Keratinocyte (primary cell): Measurements from ENCODE around the gene EXOC3L1. TPM values are rescaled to one million over a fixed set of nuclear protein-coding genes. Genes with fewer than 3 reads are reported as not detected.

Experiments
- DNase-seq: peaks from one replicate; pipeline ENCODE4 v3.0.0-alpha.2; 2011; ENCODE audit warnings: low read depth, missing footprints, low spot score
- FAIRE-seq: peaks from 2 replicates; lab custom pipeline; 2011; peaks lifted over from hg19 to GRCh38; lab: Jason Lieb, UNC
- H2AFZ ChIP-seq: 2 replicates; pipeline ENCODE4 v1.6.0; 2012; ENCODE audit warnings: low read length, control low read depth, inconsistent platforms; ENCODE audit not compliant: control insufficient read depth
- H3K27ac ChIP-seq: 2 replicates; pipeline ENCODE4 v1.5.1; 2011; ENCODE audit warnings: low read length; ENCODE audit not compliant: control insufficient read depth, insufficient read depth
- H3K27me3 ChIP-seq: 3 replicates; pipeline ENCODE4 v1.6.0; 2011; ENCODE audit warnings: low read length; ENCODE audit not compliant: control insufficient read depth, insufficient read depth; ENCODE audit errors: extremely low read depth
- H3K36me3 ChIP-seq, 2 experiments: 2 replicates in 1 of 2; 3 replicates in 1 of 2; pipeline ENCODE4 v1.5.1; 2011; ENCODE audit warnings: low read length in 2 of 2, mild to moderate bottlenecking in 1 of 2; ENCODE audit not compliant: control insufficient read depth in 2 of 2, insufficient read depth in 2 of 2; ENCODE audit errors: extremely low read depth in 1 of 2
- H3K4me1 ChIP-seq: 3 replicates; pipeline ENCODE4 v1.5.1; 2011; ENCODE audit warnings: low read length; ENCODE audit not compliant: control insufficient read depth, insufficient read depth; ENCODE audit errors: extremely low read depth
- H3K4me2 ChIP-seq: 3 replicates; pipeline ENCODE4 v1.6.0; 2011; ENCODE audit warnings: low read depth, low read length; ENCODE audit not compliant: control insufficient read depth, insufficient read depth; ENCODE audit errors: extremely low read depth
- H3K4me3 ChIP-seq, 3 experiments: fragments of 200-600 bp in 1 of 3; sonication (generic) in 1 of 3; 2 replicates in 2 of 3; 3 replicates in 1 of 3; pipeline ENCODE4 v1.5.1; 2011 to 2016; ENCODE audit warnings: low read length in 3 of 3, mild to moderate bottlenecking in 3 of 3, control low read depth in 2 of 3, inconsistent platforms in 1 of 3, low read depth in 1 of 3, mixed read lengths in 1 of 3, mixed run types in 1 of 3, moderate library complexity in 1 of 3; ENCODE audit not compliant: control insufficient read depth in 2 of 3, insufficient read depth in 2 of 3; ENCODE audit errors: extremely low read depth in 1 of 3
- H3K79me2 ChIP-seq: 2 replicates; pipeline ENCODE4 v1.6.0; 2012; ENCODE audit warnings: low read length; ENCODE audit not compliant: control insufficient read depth, insufficient read depth
- H3K9ac ChIP-seq: 3 replicates; pipeline ENCODE4 v1.6.0; 2011; ENCODE audit warnings: low read length; ENCODE audit not compliant: control insufficient read depth, insufficient read depth; ENCODE audit errors: extremely low read depth
- H3K9me1 ChIP-seq: 3 replicates; pipeline ENCODE4 v1.6.0; 2011; ENCODE audit warnings: low read length; ENCODE audit not compliant: control insufficient read depth, insufficient read depth; ENCODE audit errors: extremely low read depth
- H3K9me3 ChIP-seq: 2 replicates; pipeline ENCODE4 v1.5.1; 2012; ENCODE audit warnings: low read depth, low read length; ENCODE audit not compliant: control insufficient read depth
- H4K20me1 ChIP-seq: 3 replicates; pipeline ENCODE4 v1.6.0; 2011; ENCODE audit warnings: low read length; ENCODE audit not compliant: control insufficient read depth, insufficient read depth; ENCODE audit errors: extremely low read depth
- CTCF ChIP-seq, 3 experiments: IDR thresholded peaks in 1 of 3; conservative IDR thresholded peaks in 1 of 3; optimal IDR thresholded peaks in 1 of 3; 2 replicates in 2 of 3; 3 replicates in 1 of 3; pipeline versions ENCODE3 to v1.5.1; 2011; ENCODE audit warnings: low read length in 3 of 3, mild to moderate bottlenecking in 3 of 3, moderate library complexity in 2 of 3, control low read depth in 1 of 3, inconsistent platforms in 1 of 3; ENCODE audit not compliant: insufficient read depth in 2 of 3; ENCODE audit errors: extremely low read depth in 1 of 3
- EZH2 ChIP-seq: IDR thresholded peaks from one replicate; pipeline ENCODE4 v1.6.1; 2012; ENCODE audit warnings: inconsistent platforms, mild to moderate bottlenecking, low read length, moderate library complexity
- dilution Hi-C: fragments of 300-500 bp; cut with MboI; formaldehyde crosslinking; loops from one replicate; pipeline ENCODE4 v1.7.0; 2020; ENCODE audit warnings: low sequenced_read_pairs; ENCODE audit not compliant: extremely low pct_ligation_motif_present
- polyA plus RNA-seq, 5 experiments: library from polyadenylated mRNA; depleted of rRNA in 3 of 5; stranded (reverse) in 3 of 5; stranded (forward) in 1 of 5; unstranded in 1 of 5; fragments of >200 nt; gene quantifications; 1 replicate in 1 of 5; 2 replicates in 3 of 5; 3 replicates in 1 of 5; pipeline versions ENCODE4 v1.2.1 to v1.2.3, GENCODE V29; 2011 to 2012; ENCODE audit warnings: missing spikeins in 2 of 5, low read depth in 1 of 5, low replicate concordance in 1 of 5

The EXOC3L1 gene
- polyA plus RNA-seq, 1 donor (not counting 4 experiments of a cell fraction or from before 2014, with no cell fraction given): not detected

- Histone ChIP-seq H3K27me3 (no peaks in the 10 kb centered on the region), H4K20me1 (peaks cover 4% of the 10 kb centered on the region), H3K4me3 (peak overlapping the region in 2 of 3 experiments; percentile 47 to 85), H3K9me1 (peaks cover 2% of the 10 kb centered on the region), H3K9me3 (no peaks in the 10 kb centered on the region), H2AFZ (peak overlapping the region; percentile 65), H3K4me2 (peak overlapping the region; percentile 69), H3K79me2 (peaks cover 41% of the 10 kb centered on the region), H3K36me3 (peaks cover 22 to 31% of the 10 kb centered on the region in 2 experiments), H3K27ac (no peak overlapping the region), H3K4me1 (peaks cover 15% of the 10 kb centered on the region), H3K9ac (peak overlapping the region; percentile 89)
- no peak for FAIRE-seq
- TF ChIP-seq EZH2: no peak
- no peak for TF ChIP-seq CTCF (optimal IDR thresholded peaks at IDR 0.05 in 1 of 3, IDR thresholded peaks at IDR 0.05 in 1 of 3, conservative IDR thresholded peaks at IDR 0.05 in 1 of 3; ENCODE audit: extremely low read depth in 1 of 3, insufficient read depth in 2 of 3, low read length in 3 of 3)
- dilution Hi-C loops: no loop called here
- no peak for DNase-seq
Observed at GRCh38 chr16:67191411-67191994, 1.6 kb upstream of the EXOC3L1 start.

GRCh38 chr16:67190448-67191399 lies 788 bp upstream of the EXOC3L1 start:
- dilution Hi-C loops: no loop called here
- Histone ChIP-seq H3K9me3 (no peaks in the 10 kb centered on the region), H3K9ac (no peak overlapping the region), H3K36me3 (peaks cover 17 to 23% of the 10 kb centered on the region in 2 experiments), H3K4me3 (no peak overlapping the region), H3K27ac (no peak overlapping the region), H3K27me3 (no peaks in the 10 kb centered on the region), H4K20me1 (peaks cover 4% of the 10 kb centered on the region), H3K9me1 (peaks cover 4% of the 10 kb centered on the region), H3K4me2 (no peak overlapping the region), H2AFZ (no peak overlapping the region), H3K4me1 (peaks cover 15% of the 10 kb centered on the region), H3K79me2 (peaks cover 36% of the 10 kb centered on the region)
- FAIRE-seq (no peak), DNase-seq (no peak)
- TF ChIP-seq CTCF (optimal IDR thresholded peaks at IDR 0.05 in 1 of 3, IDR thresholded peaks at IDR 0.05 in 1 of 3, conservative IDR thresholded peaks at IDR 0.05 in 1 of 3; ENCODE audit: extremely low read depth in 1 of 3, insufficient read depth in 2 of 3, low read length in 3 of 3) (no peak), EZH2 (no peak)
